Islet precursor cell (in vitro differentiated cells): ENCODE data around the gene SLC16A5.
A peak's percentile ranks its signal among the peaks of the same experiment; 100 is the strongest.
"Not testable (repeated sequence)": the region's sequence is repeated elsewhere in the genome, so short reads cannot be mapped to it uniquely, and the experiment has no call there.

ENCODE experiments used
- DNase-seq: peaks from one replicate; pipeline ENCODE4 v3.0.0-alpha.2; 2018

Gene SLC16A5

DNA sequence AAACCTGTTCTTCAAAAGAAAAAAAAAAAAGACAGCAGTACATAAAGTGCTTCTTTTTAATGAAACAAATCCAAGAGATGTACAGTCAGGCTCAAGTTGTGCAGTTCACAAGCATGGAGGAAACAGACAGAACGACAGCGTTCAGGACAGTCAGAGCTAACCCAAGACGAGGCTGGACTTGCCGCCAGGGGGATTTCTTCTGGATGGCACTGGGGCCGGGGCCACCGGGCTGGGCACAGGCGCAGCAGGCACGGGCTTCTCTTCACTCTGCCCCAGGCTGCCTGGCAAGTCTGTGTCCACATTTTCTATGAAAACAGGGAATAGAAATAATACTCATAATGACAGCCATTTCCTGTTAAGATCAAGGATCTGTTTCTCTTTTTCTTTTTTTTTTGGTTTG is 48.2 kb downstream of the SLC16A5 start:
- DNase-seq = no peak

DNA sequence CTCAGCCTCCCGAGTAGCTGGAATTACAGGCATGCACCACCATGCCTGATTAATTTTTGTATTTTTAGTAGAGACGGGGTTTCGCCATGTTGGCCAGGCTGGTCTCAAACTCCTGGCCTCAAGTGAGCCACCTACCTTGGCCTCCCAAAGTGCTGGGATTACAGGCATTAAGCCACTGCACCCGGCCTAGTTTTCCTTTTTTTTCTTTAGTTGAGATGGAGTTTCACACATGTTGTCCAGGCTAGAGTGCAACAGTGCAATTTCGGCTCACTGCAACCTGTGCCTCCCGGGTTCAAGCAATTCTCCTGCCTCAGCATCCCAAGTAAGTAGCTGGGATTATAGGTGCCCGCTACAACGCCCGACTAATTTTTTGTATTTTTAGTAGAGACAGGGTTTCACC is 50.0 kb downstream of the SLC16A5 start:
- not testable (repeated sequence) for DNase-seq

DNA sequence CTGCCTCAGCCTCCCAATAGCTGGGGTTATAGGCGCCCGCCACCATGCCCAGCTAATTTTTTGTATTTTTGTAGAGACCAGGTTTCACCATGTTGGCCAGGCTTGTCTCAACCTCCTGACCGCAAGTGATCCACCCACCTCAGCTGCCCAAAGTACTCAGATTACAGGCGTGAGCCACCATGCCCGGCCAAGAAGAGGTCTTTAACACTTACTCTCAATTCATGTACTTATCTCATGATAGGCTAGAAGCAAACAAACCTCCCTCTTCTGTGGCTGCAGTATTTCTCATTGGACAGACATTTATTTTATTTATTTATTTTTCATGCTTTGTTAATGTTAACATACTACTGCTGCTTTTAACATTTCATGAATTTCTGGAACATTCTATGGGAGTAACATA is 50.8 kb downstream of the SLC16A5 start:
- DNase-seq = no peak

DNA sequence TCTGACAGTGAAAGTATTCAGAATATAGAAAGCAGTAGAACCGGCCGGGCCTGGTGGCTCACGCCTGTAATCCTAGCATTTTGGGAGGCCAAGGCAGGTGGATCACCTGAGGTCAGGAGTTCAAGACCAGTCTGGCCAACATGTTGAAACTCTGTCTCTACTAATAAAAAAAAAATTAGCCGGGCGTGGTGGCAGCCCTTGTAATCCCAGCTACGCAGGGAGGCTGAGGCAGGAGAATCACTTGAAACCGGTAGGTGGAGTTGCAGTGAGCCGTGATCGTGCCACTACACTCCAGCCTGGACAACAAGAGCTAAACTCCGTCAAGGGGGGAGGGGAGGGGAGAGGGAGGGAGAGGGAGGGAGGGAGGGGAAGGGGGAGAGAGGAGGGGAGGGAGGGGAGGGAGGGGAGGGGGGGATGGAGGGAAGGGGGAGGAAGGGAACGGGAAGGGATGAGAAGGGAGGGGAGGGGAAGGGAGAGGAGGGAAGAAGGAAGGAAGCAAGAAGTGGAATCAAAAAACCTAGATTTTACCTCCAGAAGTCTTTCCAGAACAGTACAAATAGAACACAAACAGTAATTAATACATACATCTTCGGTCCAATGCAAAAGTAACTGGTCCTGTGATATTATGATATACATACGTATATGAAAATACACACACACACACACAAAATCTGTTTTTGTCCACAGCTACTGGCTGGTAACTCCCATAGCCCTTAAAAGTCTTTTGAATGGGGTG is 54.6 kb downstream of the SLC16A5 start:
- DNase-seq = no peak

DNA sequence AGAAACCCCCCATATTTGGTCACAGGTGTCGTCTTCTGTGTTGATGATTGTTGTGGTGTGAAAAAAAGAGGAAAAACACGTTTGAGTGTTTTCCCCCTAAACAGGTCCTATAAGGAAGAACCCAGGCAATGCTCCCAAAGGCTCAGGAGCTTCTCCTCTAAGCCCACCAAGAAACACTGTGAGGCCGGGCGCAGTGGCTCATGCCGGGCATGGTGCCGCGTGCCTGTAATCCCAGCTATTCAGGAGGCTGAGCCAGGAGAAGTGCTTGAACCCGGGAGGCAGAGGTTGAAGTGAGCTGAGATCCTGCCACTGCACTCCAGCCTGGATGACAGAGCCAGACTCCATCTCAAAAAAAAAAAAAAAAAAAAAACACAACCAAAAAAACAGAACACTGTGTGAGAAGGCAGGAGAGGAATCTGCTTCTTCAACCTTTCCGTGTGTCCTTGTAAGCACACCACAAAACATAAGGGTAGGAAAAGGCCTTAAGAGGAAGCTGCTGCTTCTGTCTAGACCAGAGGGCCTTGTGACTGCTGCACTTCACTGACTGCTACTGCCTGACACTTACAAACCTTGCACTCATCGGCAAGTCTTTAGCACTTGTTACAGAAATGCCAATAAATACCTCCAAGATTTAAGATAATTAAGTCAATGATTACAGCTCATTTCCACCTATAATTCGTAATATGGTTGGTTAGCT is 57.2 kb downstream of the SLC16A5 start:
- DNase-seq = no peak

DNA sequence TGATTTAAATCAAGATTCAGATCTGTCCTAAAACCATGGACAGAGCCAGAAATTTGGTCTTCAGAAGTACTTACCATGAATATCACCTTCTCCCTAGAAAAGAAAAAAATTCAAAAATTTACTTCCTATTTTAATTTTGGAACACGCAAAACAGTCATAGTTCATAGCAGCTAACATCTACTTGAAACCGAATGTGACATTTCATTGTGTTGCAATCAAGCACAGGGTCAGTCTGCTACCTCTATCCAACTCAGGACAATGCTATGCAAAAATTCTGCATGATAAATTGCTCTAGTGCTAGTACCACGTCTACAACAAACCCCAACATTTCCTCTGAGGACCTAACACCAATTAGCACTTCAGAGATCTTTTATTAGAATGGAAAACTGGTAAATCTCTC is 58.8 kb downstream of the SLC16A5 start:
- no peak for DNase-seq

DNA sequence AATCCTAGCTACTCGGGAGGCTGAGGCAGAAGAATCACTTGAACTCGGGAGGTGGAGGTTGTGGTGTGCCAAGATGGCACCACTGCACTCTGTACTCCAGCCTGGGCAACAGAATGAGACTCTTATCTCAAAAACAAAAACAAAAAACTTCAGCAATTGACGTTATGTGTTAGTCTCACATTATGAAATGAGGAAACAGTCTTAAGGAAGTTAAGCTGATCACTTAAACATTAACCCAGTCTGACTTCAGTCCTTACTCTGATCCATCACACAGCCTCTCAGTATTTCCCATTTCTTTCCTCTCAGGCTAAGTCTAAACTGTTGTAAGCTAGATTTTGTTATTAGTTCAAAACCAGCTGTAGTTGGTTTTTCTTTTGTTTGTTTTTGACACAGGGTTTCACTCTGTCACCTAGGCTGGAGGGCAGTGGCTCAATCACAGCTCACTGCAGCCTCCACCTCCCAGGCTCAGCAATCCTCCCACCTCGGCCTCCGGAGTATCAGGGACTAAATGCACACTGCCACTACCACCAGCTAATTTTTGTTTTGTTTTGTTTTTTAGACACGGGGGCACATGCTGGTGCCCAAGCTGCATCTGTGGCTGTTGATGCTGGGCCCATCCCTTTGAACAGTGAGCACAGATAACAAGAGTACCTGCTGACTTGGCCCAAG is 60.3 kb downstream of the SLC16A5 start:
- DNase-seq = no peak

DNA sequence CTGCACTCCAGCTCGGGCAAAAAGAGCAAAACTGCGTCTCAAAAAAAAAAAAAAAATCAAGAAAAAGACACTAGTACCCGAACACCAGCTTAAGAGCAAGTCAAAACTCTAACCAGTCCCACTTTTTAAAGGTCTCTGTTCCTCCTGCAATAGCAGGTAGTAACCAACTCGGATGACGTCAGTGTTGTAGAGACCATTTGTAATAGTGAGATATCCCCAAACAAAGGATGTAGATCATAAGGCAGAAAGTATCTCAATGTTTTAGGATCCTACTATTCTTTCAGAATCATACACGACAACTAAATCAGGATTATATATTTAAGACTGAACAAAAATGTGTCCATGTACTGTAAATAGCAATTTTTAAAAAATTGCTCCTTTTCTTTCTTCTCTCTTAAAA is 64.2 kb downstream of the SLC16A5 start:
- DNase-seq = no peak

DNA sequence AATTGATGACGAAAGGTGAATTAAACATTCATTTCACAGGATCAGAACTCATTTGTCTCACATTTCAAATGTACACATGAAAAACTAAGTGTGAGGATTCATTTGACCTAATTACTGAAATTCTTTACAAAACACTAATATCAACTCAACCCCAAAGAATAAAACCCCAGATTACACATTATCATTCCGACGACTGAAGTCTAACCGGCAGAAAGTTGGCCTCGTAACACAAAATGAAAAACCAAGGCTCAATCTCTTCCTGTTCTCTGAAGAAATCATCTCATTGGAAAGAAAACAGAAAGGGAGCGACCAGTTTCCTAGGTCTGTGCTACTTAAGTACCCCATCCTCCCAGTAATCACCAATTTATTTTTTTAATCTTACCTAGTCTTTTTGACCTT is 64.8 kb downstream of the SLC16A5 start:
- DNase-seq = no peak

DNA sequence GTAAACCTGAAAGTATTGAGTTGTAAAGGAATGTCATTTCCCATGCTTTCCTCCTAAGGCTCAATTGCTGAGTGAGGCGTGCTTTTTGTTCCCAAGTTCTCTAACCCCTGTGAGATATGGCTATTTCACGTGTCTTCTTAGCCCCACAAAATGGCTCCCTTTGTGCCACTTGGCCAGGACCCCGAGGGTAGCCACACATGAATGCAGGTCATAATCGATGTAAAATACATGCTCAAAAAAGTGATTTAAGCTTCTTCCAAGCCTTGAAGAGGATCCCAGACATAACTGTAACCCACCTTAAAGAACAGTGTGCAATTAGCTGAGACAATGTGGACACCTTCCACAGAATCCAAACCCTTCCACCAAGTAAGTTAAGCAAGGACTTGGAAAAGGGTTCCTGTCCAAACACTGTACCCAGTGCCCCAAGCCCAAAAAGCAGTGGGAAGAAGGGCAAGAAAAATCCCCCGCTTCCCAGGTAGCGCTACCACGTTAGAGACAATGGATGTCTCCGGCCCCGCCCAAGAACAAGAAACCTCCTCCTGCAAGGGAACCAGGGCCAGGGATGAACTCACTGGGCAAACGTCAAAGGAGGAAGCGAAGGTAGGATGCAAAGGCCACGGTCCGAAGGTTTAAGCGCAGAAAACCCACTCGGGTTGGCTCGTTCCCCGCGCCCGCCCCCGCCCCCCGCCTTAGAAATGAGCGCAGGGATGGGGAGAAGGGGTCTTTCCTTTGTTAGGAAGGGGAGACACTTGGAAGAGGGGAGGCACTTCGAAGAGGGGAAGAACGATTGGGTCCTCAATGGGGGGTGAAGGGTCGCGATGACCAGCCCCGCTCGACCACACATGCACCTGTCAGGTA is 65.4 kb downstream of the SLC16A5 start:
- peak; percentile 78 for DNase-seq

DNA sequence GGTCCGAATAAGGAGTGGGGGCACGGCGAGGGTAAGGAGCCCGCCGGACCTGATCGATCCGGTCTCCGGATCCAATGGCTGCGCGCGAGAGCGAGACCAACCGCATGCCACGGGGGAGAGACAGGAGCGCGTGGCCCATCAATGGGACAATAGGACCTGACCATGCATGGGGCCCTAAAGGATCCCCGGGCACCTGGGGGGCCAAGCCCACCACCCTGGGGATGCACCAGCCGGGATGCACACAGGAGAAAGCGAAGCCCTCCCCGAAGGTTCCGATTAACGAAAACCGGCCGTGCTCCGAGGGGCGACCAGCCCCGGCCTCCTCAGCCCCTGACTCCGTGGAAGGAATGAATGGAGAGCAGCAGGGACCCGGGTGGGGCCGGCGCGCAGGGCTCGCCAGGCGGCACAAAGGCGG is 66.0 kb downstream of the SLC16A5 start:
- peak; percentile 69 for DNase-seq

DNA sequence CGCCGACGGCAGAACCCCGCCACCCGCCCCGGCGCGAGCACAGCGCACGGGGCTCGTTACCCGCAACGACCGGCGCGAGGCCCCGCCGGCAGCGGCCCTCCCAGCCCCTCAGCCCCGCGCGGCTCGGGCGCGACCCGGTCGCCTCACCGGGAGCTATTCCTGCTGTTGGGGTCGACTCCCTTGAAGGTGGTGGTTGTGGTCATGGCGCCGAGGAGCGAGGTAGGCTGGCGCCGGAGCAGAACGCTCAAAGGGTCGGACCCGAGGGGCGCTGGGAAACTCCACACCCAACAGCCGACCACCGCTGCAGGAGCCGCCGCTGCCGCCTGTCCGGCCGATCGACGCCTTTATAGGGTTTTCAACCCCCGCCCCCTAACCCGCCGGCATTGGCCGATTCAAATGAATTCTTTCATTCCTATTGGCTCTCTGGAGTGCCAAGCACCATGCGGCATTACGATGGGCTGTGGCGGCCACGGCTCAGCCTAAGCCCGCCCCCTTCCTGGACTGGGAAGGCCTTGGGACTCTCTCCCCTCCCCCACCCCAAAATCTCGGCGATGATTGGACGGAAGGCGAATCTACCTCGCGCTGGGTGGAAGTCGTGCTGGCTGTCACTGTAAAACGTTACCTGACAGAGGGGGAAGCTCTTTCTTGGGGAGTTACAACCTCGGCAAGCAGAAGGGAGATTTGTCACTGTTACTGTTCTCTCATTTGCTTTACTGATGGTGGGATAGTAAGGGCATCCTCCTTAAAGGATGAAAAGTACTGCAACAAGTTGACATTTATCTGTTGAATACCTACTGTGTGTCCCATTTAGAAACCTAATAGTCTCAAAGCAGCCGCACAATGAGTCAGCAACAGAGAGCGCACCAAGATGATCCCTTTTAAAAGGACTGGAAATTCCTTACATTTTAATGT is 66.7 kb downstream of the SLC16A5 start, which contains the start of gene JPT1:
Gene JPT1, minus strand, starts transcription at position 318 of the 912 bp plus-strand sequence. Its CDS starts 115 bp downstream, at position 203.
- DNase-seq = peak; percentile 100

DNA sequence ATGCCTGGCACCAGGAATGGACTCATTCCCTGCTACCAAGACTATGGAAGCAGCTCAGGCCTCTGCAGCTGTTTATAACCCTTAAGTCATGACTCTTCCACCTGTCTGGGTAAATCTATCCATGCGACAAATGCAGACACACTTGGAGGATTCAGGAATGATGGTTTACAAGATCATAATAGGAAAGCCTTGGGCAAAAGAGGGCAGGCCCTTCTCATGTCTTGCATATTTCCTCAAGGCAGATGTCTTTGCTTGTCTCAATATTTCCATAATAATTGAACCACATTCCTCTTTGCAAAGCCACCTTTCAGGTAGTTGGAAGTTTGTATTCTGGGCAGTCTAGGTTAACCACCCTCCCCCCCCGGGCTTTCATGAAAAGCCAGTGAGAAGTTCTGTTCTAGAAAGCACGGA is 67.4 kb downstream of the SLC16A5 start:
- DNase-seq = peak; percentile 70
